ENCODE data around the gene MAD2L1BP.

The MAD2L1BP gene

GRCh38 chr6:43613721-43614395, 21.8 kb upstream of the MAD2L1BP start:
- H3K9me3 ChIP-seq (ENCODE audit: control insufficient read depth, insufficient read depth, low read length): no peaks in the 10 kb centered on the region
- no peak overlapping the region for H3K4me3 ChIP-seq (ENCODE audit: low read depth, low read length)
- peaks cover 43% of the 10 kb centered on the region for H3K36me3 ChIP-seq (ENCODE audit: control insufficient read depth, insufficient read depth, low read length)
- H3K27ac ChIP-seq (ENCODE audit: low read depth, low read length): no peak overlapping the region
- no peak overlapping the region for H3K9ac ChIP-seq (ENCODE audit: low read depth, low read length)
- no peaks in the 10 kb centered on the region for H3K27me3 ChIP-seq (ENCODE audit: control insufficient read depth, insufficient read depth, low read length)
- no peaks in the 10 kb centered on the region for H3K4me1 ChIP-seq (ENCODE audit: control insufficient read depth, insufficient read depth, low read length)

- H3K36me3 ChIP-seq (ENCODE audit: control insufficient read depth, insufficient read depth, low read length): peaks cover 45% of the 10 kb centered on the region
- no peak overlapping the region for H3K9ac ChIP-seq (ENCODE audit: low read depth, low read length)
- H3K4me3 ChIP-seq (ENCODE audit: low read depth, low read length): no peak overlapping the region
- no peak overlapping the region for H3K27ac ChIP-seq (ENCODE audit: low read depth, low read length)
- no peaks in the 10 kb centered on the region for H3K27me3 ChIP-seq (ENCODE audit: control insufficient read depth, insufficient read depth, low read length)
- H3K9me3 ChIP-seq (ENCODE audit: control insufficient read depth, insufficient read depth, low read length): no peaks in the 10 kb centered on the region
- no peaks in the 10 kb centered on the region for H3K4me1 ChIP-seq (ENCODE audit: control insufficient read depth, insufficient read depth, low read length)
These were observed 21.3 kb upstream of the MAD2L1BP start for GRCh38 chr6:43614396-43614730.

GRCh38 chr6:43616725-43617472, 18.7 kb upstream of the MAD2L1BP start:
- H3K4me1 ChIP-seq (ENCODE audit: control insufficient read depth, insufficient read depth, low read length): no peaks in the 10 kb centered on the region
- H3K9me3 ChIP-seq (ENCODE audit: control insufficient read depth, insufficient read depth, low read length): no peaks in the 10 kb centered on the region
- no peak overlapping the region for H3K4me3 ChIP-seq (ENCODE audit: low read depth, low read length)
- H3K36me3 ChIP-seq (ENCODE audit: control insufficient read depth, insufficient read depth, low read length): peaks cover 51% of the 10 kb centered on the region
- no peaks in the 10 kb centered on the region for H3K27me3 ChIP-seq (ENCODE audit: control insufficient read depth, insufficient read depth, low read length)
- H3K9ac ChIP-seq (ENCODE audit: low read depth, low read length): no peak overlapping the region
- H3K27ac ChIP-seq (ENCODE audit: low read depth, low read length): no peak overlapping the region

GRCh38 chr6:43621078-43621835, 14.4 kb upstream of the MAD2L1BP start:
- no peaks in the 10 kb centered on the region for H3K9me3 ChIP-seq (ENCODE audit: control insufficient read depth, insufficient read depth, low read length)
- no peak overlapping the region for H3K9ac ChIP-seq (ENCODE audit: low read depth, low read length)
- H3K36me3 ChIP-seq (ENCODE audit: control insufficient read depth, insufficient read depth, low read length): peaks cover 72% of the 10 kb centered on the region
- H3K4me3 ChIP-seq (ENCODE audit: low read depth, low read length): no peak overlapping the region
- no peaks in the 10 kb centered on the region for H3K27me3 ChIP-seq (ENCODE audit: control insufficient read depth, insufficient read depth, low read length)
- no peak overlapping the region for H3K27ac ChIP-seq (ENCODE audit: low read depth, low read length)
- no peaks in the 10 kb centered on the region for H3K4me1 ChIP-seq (ENCODE audit: control insufficient read depth, insufficient read depth, low read length)

- no peak overlapping the region for H3K27ac ChIP-seq (ENCODE audit: low read depth, low read length)
- H3K9ac ChIP-seq (ENCODE audit: low read depth, low read length): no peak overlapping the region
- peaks cover 76% of the 10 kb centered on the region for H3K36me3 ChIP-seq (ENCODE audit: control insufficient read depth, insufficient read depth, low read length)
- no peaks in the 10 kb centered on the region for H3K27me3 ChIP-seq (ENCODE audit: control insufficient read depth, insufficient read depth, low read length)
- H3K4me1 ChIP-seq (ENCODE audit: control insufficient read depth, insufficient read depth, low read length): no peaks in the 10 kb centered on the region
- no peaks in the 10 kb centered on the region for H3K9me3 ChIP-seq (ENCODE audit: control insufficient read depth, insufficient read depth, low read length)
- no peak overlapping the region for H3K4me3 ChIP-seq (ENCODE audit: low read depth, low read length)
These were observed 13.8 kb upstream of the MAD2L1BP start for GRCh38 chr6:43621836-43622180.

- no peak overlapping the region for H3K9ac ChIP-seq (ENCODE audit: low read depth, low read length)
These were observed 13.1 kb upstream of the MAD2L1BP start for GRCh38 chr6:43622541-43622940.

GRCh38 chr6:43623880-43624785, 11.5 kb upstream of the MAD2L1BP start:
- Histone ChIP-seq H3K4me3 (ENCODE audit: low read depth, low read length) (no peak overlapping the region), H3K36me3 (ENCODE audit: control insufficient read depth, insufficient read depth, low read length) (peaks cover 84% of the 10 kb centered on the region), H3K9ac (ENCODE audit: low read depth, low read length) (no peak overlapping the region), H3K9me3 (ENCODE audit: control insufficient read depth, insufficient read depth, low read length) (no peaks in the 10 kb centered on the region), H3K27me3 (ENCODE audit: control insufficient read depth, insufficient read depth, low read length) (no peaks in the 10 kb centered on the region), H3K27ac (ENCODE audit: low read depth, low read length) (no peak overlapping the region), H3K4me1 (ENCODE audit: control insufficient read depth, insufficient read depth, low read length) (no peaks in the 10 kb centered on the region)

More at GRCh38 chr6:43622541-43622940, 13.1 kb upstream of the MAD2L1BP start:
- Histone ChIP-seq H3K36me3 (ENCODE audit: control insufficient read depth, insufficient read depth, low read length) (peaks cover 83% of the 10 kb centered on the region), H3K9me3 (ENCODE audit: control insufficient read depth, insufficient read depth, low read length) (no peaks in the 10 kb centered on the region), H3K27ac (ENCODE audit: low read depth, low read length) (no peak overlapping the region), H3K27me3 (ENCODE audit: control insufficient read depth, insufficient read depth, low read length) (no peaks in the 10 kb centered on the region), H3K4me1 (ENCODE audit: control insufficient read depth, insufficient read depth, low read length) (no peaks in the 10 kb centered on the region), H3K4me3 (ENCODE audit: low read depth, low read length) (no peak overlapping the region)

- Histone ChIP-seq H3K27ac (ENCODE audit: low read depth, low read length) (no peak overlapping the region), H3K36me3 (ENCODE audit: control insufficient read depth, insufficient read depth, low read length) (peaks cover 78% of the 10 kb centered on the region), H3K9ac (ENCODE audit: low read depth, low read length) (no peak overlapping the region)
These were observed 10.8 kb upstream of the MAD2L1BP start for GRCh38 chr6:43624786-43625288.

GRCh38 chr6:43625393-43625992, 10.1 kb upstream of the MAD2L1BP start:
- H3K9ac ChIP-seq (ENCODE audit: low read depth, low read length): no peak overlapping the region
- H3K27me3 ChIP-seq (ENCODE audit: control insufficient read depth, insufficient read depth, low read length): no peaks in the 10 kb centered on the region
- no peak overlapping the region for H3K4me3 ChIP-seq (ENCODE audit: low read depth, low read length)
- peaks cover 4% of the 10 kb centered on the region for H3K4me1 ChIP-seq (ENCODE audit: control insufficient read depth, insufficient read depth, low read length)
- peaks cover 72% of the 10 kb centered on the region for H3K36me3 ChIP-seq (ENCODE audit: control insufficient read depth, insufficient read depth, low read length)
- no peak overlapping the region for H3K27ac ChIP-seq (ENCODE audit: low read depth, low read length)
- no peaks in the 10 kb centered on the region for H3K9me3 ChIP-seq (ENCODE audit: control insufficient read depth, insufficient read depth, low read length)

More at GRCh38 chr6:43624786-43625288, 10.8 kb upstream of the MAD2L1BP start:
- H3K4me3 ChIP-seq (ENCODE audit: low read depth, low read length): no peak overlapping the region
- H3K27me3 ChIP-seq (ENCODE audit: control insufficient read depth, insufficient read depth, low read length): no peaks in the 10 kb centered on the region
- no peaks in the 10 kb centered on the region for H3K9me3 ChIP-seq (ENCODE audit: control insufficient read depth, insufficient read depth, low read length)
- H3K4me1 ChIP-seq (ENCODE audit: control insufficient read depth, insufficient read depth, low read length): no peaks in the 10 kb centered on the region
